GM21737 (cell line): Measurements from ENCODE around the gene NUDT4.
"Not testable (repeated sequence)": the region's sequence is repeated elsewhere in the genome, so short reads cannot be mapped to it uniquely, and the experiment has no call there.

Experiments
- ATAC-seq: cut with Tn5 transposase; IDR thresholded peaks from one replicate; pipeline ENCODE4 v1.9.1; 2021; ENCODE audit warnings: mild to moderate bottlenecking, moderate library complexity; ENCODE audit not compliant: unreplicated experiment

NUDT4 gene

GRCh38 chr12:93366422-93366821, 11.3 kb upstream of the NUDT4 start:
- ATAC-seq = no peak

GRCh38 chr12:93368766-93369165, 9.0 kb upstream of the NUDT4 start:
- no peak for ATAC-seq

- ATAC-seq = no peak
These were observed 8.2 kb upstream of the NUDT4 start for GRCh38 chr12:93369505-93369904.

- no peak for ATAC-seq
These were observed 6.8 kb upstream of the NUDT4 start for GRCh38 chr12:93370947-93371346.

- no peak for ATAC-seq
These were observed 3.6 kb upstream of the NUDT4 start for GRCh38 chr12:93373961-93374656.

- ATAC-seq = no peak
These were observed 1.8 kb upstream of the NUDT4 start for GRCh38 chr12:93375906-93376305.

GRCh38 chr12:93376436-93377251, 1.1 kb upstream of the NUDT4 start:
- ATAC-seq = no peak

- ATAC-seq = peak; percentile 26
These were observed 672 bp downstream of the NUDT4 start for GRCh38 chr12:93378196-93378997.

GRCh38 chr12:93378998-93379325, 1.2 kb downstream of the NUDT4 start:
- no peak for ATAC-seq

GRCh38 chr12:93379326-93379980, 1.7 kb downstream of the NUDT4 start:
- ATAC-seq = no peak

GRCh38 chr12:93379981-93380361, 2.2 kb downstream of the NUDT4 start:
- no peak for ATAC-seq

GRCh38 chr12:93380480-93381121, 2.9 kb downstream of the NUDT4 start:
- ATAC-seq = no peak

- no peak for ATAC-seq
These were observed 3.6 kb downstream of the NUDT4 start for GRCh38 chr12:93381161-93381975.

GRCh38 chr12:93381976-93382437, 4.3 kb downstream of the NUDT4 start:
- not testable (repeated sequence) for ATAC-seq

GRCh38 chr12:93387780-93388179, 10.1 kb downstream of the NUDT4 start:
- ATAC-seq = no peak

GRCh38 chr12:93390031-93390430, 12.3 kb downstream of the NUDT4 start:
- ATAC-seq = no peak

- no peak for ATAC-seq
These were observed 13.0 kb downstream of the NUDT4 start for GRCh38 chr12:93390549-93391297.

GRCh38 chr12:93393425-93393824, 15.7 kb downstream of the NUDT4 start:
- ATAC-seq = no peak

GRCh38 chr12:93397412-93397811, 19.7 kb downstream of the NUDT4 start:
- ATAC-seq = no peak
